ENCODE measurements around the gene IFIT1B. TPM values are rescaled to one million over a fixed set of nuclear protein-coding genes. Genes with fewer than 3 reads are reported as not detected.

Gene IFIT1B
- total and polyA plus RNA-seq, 10 donors, result 0.04 to 36.9 (median 2.4) TPM; not detected in 4

- peaks cover 0 to 40% (median 17%) of the 10 kb centered on the region in 6 donors for H3K36me3 ChIP-seq
- peaks cover 12 to 28% (median 26%) of the 10 kb centered on the region in 6 donors for H3K4me1 ChIP-seq
- no peaks in the 10 kb centered on the region for H3K9me3 ChIP-seq
- no peaks in the 10 kb centered on the region for H3K27me3 ChIP-seq (replicated peaks in 1 of 7)
- WGBS, 5 donors, result 83 to 89% (median 87%) methylated on average over 5 of the region's 5 CpGs
- H3K27ac ChIP-seq, result peak overlapping the region in 1 of 8 donors; percentile 34
- no peak for DNase-seq
- TF ChIP-seq CTCF (IDR thresholded peaks at IDR 0.05 in 8 of 11, conservative IDR thresholded peaks at IDR 0.05 in 3 of 11) (no peak), POLR2AphosphoS5 (IDR thresholded peaks at IDR 0.05) (no peak), POLR2A (IDR thresholded peaks at IDR 0.05) (no peak)
- no peak overlapping the region for H3K4me3 ChIP-seq
- intact Hi-C loops (cut with DNase I; ENCODE audit: low total_unique reads), result no loop called here
Observed at GRCh38 chr10:89343089-89343767, 34.6 kb upstream of the IFIT1B start.

- Histone ChIP-seq H3K27ac (no peak overlapping the region), H3K36me3 (peaks cover 0 to 31% (median 11%) of the 10 kb centered on the region in 6 donors), H3K4me1 (peaks cover 16 to 37% (median 33%) of the 10 kb centered on the region in 6 donors), H3K27me3 (replicated peaks in 1 of 7) (no peaks in the 10 kb centered on the region), H3K9me3 (no peaks in the 10 kb centered on the region), H3K4me3 (no peak overlapping the region)
- 77 to 90% (median 87%) methylated on average over 2 of the region's 2 CpGs for WGBS, 5 donors
- TF ChIP-seq POLR2AphosphoS5 (IDR thresholded peaks at IDR 0.05), result no peak
- DNase-seq, result no peak
- intact Hi-C loops (cut with DNase I; ENCODE audit: low total_unique reads), result no loop called here
Observed at GRCh38 chr10:89344156-89344555, 33.7 kb upstream of the IFIT1B start.

- Histone ChIP-seq H3K4me3 (no peak overlapping the region), H3K36me3 (peaks cover 0 to 17% (median 0%) of the 10 kb centered on the region in 6 donors), H3K27ac (peak overlapping the region in 4 of 8 donors; percentile 39 to 80 (median 77)), H3K9me3 (no peaks in the 10 kb centered on the region), H3K4me1 (peaks cover 16 to 48% (median 40%) of the 10 kb centered on the region in 6 donors), H3K27me3 (replicated peaks in 1 of 7) (no peaks in the 10 kb centered on the region)
- DNase-seq, result no peak
- intact Hi-C loops (cut with DNase I; ENCODE audit: low total_unique reads), result no loop called here
- no peak for TF ChIP-seq POLR2AphosphoS5 (IDR thresholded peaks at IDR 0.05)
- no peak for TF ChIP-seq CTCF (IDR thresholded peaks at IDR 0.05 in 8 of 11, conservative IDR thresholded peaks at IDR 0.05 in 3 of 11)
- TF ChIP-seq POLR2A (IDR thresholded peaks at IDR 0.05), result no peak
- WGBS, 5 donors, result 88 to 94% (median 92%) methylated on average over 4 of the region's 4 CpGs
Observed at GRCh38 chr10:89345367-89346000, 32.4 kb upstream of the IFIT1B start.

- TF ChIP-seq POLR2A (IDR thresholded peaks at IDR 0.05) (no peak), POLR2AphosphoS5 (IDR thresholded peaks at IDR 0.05) (peak in 1 of 3 donors; percentile 44)
Observed at GRCh38 chr10:89346405-89347254, 31.2 kb upstream of the IFIT1B start.

More at GRCh38 chr10:89346405-89347254, 31.2 kb upstream of the IFIT1B start:
- H3K27ac ChIP-seq, result peak overlapping the region in 6 of 8 donors; percentile 39 to 80 (median 70)
- no peak overlapping the region for H3K4me3 ChIP-seq
- peaks cover 0 to 6% (median 0%) of the 10 kb centered on the region in 6 donors for H3K36me3 ChIP-seq
- intact Hi-C loops (cut with DNase I; ENCODE audit: low total_unique reads), result no loop called here
- no peak for DNase-seq
- peaks cover 22 to 60% (median 51%) of the 10 kb centered on the region in 6 donors for H3K4me1 ChIP-seq
- 42 to 72% (median 61%) methylated on average over 4 of the region's 4 CpGs for WGBS, 5 donors
- H3K9me3 ChIP-seq, result no peaks in the 10 kb centered on the region
- no peaks in the 10 kb centered on the region for H3K27me3 ChIP-seq (replicated peaks in 1 of 7)

Measured in spleen (tissue), 11 donors.